ENCODE measurements around the gene ANKRD6. TPM values are rescaled to one million over a fixed set of nuclear protein-coding genes. Genes with fewer than 3 reads are reported as not detected.

The ANKRD6 gene
- total and polyA plus RNA-seq, 2 experiments from 2014 or later = 9.3 to 20.9 TPM

- no peaks in the 10 kb centered on the region for H3K27me3 ChIP-seq
- no peaks in the 10 kb centered on the region for H3K9me2 ChIP-seq (replicated peaks; ENCODE audit: insufficient read depth)
- WGBS (ENCODE audit: low lambda C conversion rate, missing lambda C conversion rate) = 94% methylated on average over 4 of the region's 4 CpGs
- no peaks in the 10 kb centered on the region for H3K9me3 ChIP-seq (ENCODE audit: low read depth)
- no peak overlapping the region for H3K4me2 ChIP-seq
- no peaks in the 10 kb centered on the region for H3K4me1 ChIP-seq (ENCODE audit: insufficient read depth)
- H3K4me3 ChIP-seq = no peak overlapping the region
- H3K36me3 ChIP-seq (replicated peaks; ENCODE audit: insufficient read depth, low read depth) = no peaks in the 10 kb centered on the region
- no peak overlapping the region for H3K27ac ChIP-seq
- H4K20me1 ChIP-seq (ENCODE audit: insufficient read depth, poor library complexity, severe bottlenecking) = no peaks in the 10 kb centered on the region
- no peaks in the 10 kb centered on the region for H3K79me2 ChIP-seq
- DNase-seq (ENCODE audit: low spot score) = no peak
- TF ChIP-seq EZH2 (IDR thresholded peaks at IDR 0.05; ENCODE audit: borderline replicate concordance) (no peak), CTCF (IDR thresholded peaks at IDR 0.05; ENCODE audit: poor library complexity) (no peak), EZH2phosphoT487 (IDR thresholded peaks at IDR 0.05; ENCODE audit: low read depth, severe bottlenecking, unreplicated experiment) (no peak)
- no peak overlapping the region for H2AFZ ChIP-seq
Measured at GRCh38 chr6:89591745-89592144, 158.8 kb downstream of the ANKRD6 start.

- Histone ChIP-seq H3K4me2 (no peak overlapping the region), H2AFZ (no peak overlapping the region), H3K27ac (no peak overlapping the region), H4K20me1 (ENCODE audit: insufficient read depth, poor library complexity, severe bottlenecking) (no peaks in the 10 kb centered on the region), H3K27me3 (no peaks in the 10 kb centered on the region), H3K4me3 (no peak overlapping the region), H3K9me3 (ENCODE audit: low read depth) (no peaks in the 10 kb centered on the region), H3K79me2 (no peaks in the 10 kb centered on the region), H3K9me2 (replicated peaks; ENCODE audit: insufficient read depth) (no peaks in the 10 kb centered on the region), H3K36me3 (replicated peaks; ENCODE audit: insufficient read depth, low read depth) (no peaks in the 10 kb centered on the region), H3K4me1 (ENCODE audit: insufficient read depth) (no peaks in the 10 kb centered on the region)
- 100% methylated on average over 2 of the region's 2 CpGs for WGBS (ENCODE audit: low lambda C conversion rate, missing lambda C conversion rate)
- TF ChIP-seq CTCF (IDR thresholded peaks at IDR 0.05; ENCODE audit: poor library complexity) (no peak), EZH2phosphoT487 (IDR thresholded peaks at IDR 0.05; ENCODE audit: low read depth, severe bottlenecking, unreplicated experiment) (no peak), EZH2 (IDR thresholded peaks at IDR 0.05; ENCODE audit: borderline replicate concordance) (no peak)
- no peak for DNase-seq (ENCODE audit: low spot score)
Measured at GRCh38 chr6:89596056-89596455, 163.1 kb downstream of the ANKRD6 start.

GRCh38 chr6:89596484-89596883 lies 163.5 kb downstream of the ANKRD6 start:
- 79% methylated on average over 1 of the region's 1 CpG for WGBS (ENCODE audit: low lambda C conversion rate, missing lambda C conversion rate)
- no peaks in the 10 kb centered on the region for H3K9me2 ChIP-seq (replicated peaks; ENCODE audit: insufficient read depth)
- no peak overlapping the region for H2AFZ ChIP-seq
- no peak overlapping the region for H3K4me3 ChIP-seq
- no peaks in the 10 kb centered on the region for H3K79me2 ChIP-seq
- H3K4me2 ChIP-seq = no peak overlapping the region
- H3K4me1 ChIP-seq (ENCODE audit: insufficient read depth) = no peaks in the 10 kb centered on the region
- H3K27me3 ChIP-seq = no peaks in the 10 kb centered on the region
- no peaks in the 10 kb centered on the region for H4K20me1 ChIP-seq (ENCODE audit: insufficient read depth, poor library complexity, severe bottlenecking)
- H3K9me3 ChIP-seq (ENCODE audit: low read depth) = no peaks in the 10 kb centered on the region
- no peak for TF ChIP-seq EZH2phosphoT487 (IDR thresholded peaks at IDR 0.05; ENCODE audit: low read depth, severe bottlenecking, unreplicated experiment)
- no peak for TF ChIP-seq CTCF (IDR thresholded peaks at IDR 0.05; ENCODE audit: poor library complexity)
- TF ChIP-seq EZH2 (IDR thresholded peaks at IDR 0.05; ENCODE audit: borderline replicate concordance) = no peak
- no peaks in the 10 kb centered on the region for H3K36me3 ChIP-seq (replicated peaks; ENCODE audit: insufficient read depth, low read depth)
- no peak for DNase-seq (ENCODE audit: low spot score)
- H3K27ac ChIP-seq = no peak overlapping the region

- WGBS (ENCODE audit: low lambda C conversion rate, missing lambda C conversion rate) = 65% methylated on average over 2 of the region's 2 CpGs
- Histone ChIP-seq H3K27me3 (no peaks in the 10 kb centered on the region), H3K4me1 (ENCODE audit: insufficient read depth) (no peaks in the 10 kb centered on the region), H3K9me2 (replicated peaks; ENCODE audit: insufficient read depth) (no peaks in the 10 kb centered on the region), H2AFZ (no peak overlapping the region), H3K9me3 (ENCODE audit: low read depth) (no peaks in the 10 kb centered on the region), H4K20me1 (ENCODE audit: insufficient read depth, poor library complexity, severe bottlenecking) (no peaks in the 10 kb centered on the region), H3K4me3 (no peak overlapping the region), H3K27ac (no peak overlapping the region), H3K4me2 (no peak overlapping the region), H3K79me2 (no peaks in the 10 kb centered on the region), H3K36me3 (replicated peaks; ENCODE audit: insufficient read depth, low read depth) (no peaks in the 10 kb centered on the region)
- no peak for DNase-seq (ENCODE audit: low spot score)
- TF ChIP-seq CTCF (IDR thresholded peaks at IDR 0.05; ENCODE audit: poor library complexity) (no peak), EZH2phosphoT487 (IDR thresholded peaks at IDR 0.05; ENCODE audit: low read depth, severe bottlenecking, unreplicated experiment) (no peak), EZH2 (IDR thresholded peaks at IDR 0.05; ENCODE audit: borderline replicate concordance) (no peak)
Measured at GRCh38 chr6:89597372-89597771, 164.4 kb downstream of the ANKRD6 start.
